ENCODE data around the gene FMNL2. TPM values are rescaled to one million over a fixed set of nuclear protein-coding genes. Genes with fewer than 3 reads are reported as not detected.
"Not testable (repeated sequence)": the region's sequence is repeated elsewhere in the genome, so short reads cannot be mapped to it uniquely, and the experiment has no call there.

The FMNL2 gene
- total and polyA plus RNA-seq, 5 donors, result 7.2 to 10.8 (median 9.4) TPM

DNA sequence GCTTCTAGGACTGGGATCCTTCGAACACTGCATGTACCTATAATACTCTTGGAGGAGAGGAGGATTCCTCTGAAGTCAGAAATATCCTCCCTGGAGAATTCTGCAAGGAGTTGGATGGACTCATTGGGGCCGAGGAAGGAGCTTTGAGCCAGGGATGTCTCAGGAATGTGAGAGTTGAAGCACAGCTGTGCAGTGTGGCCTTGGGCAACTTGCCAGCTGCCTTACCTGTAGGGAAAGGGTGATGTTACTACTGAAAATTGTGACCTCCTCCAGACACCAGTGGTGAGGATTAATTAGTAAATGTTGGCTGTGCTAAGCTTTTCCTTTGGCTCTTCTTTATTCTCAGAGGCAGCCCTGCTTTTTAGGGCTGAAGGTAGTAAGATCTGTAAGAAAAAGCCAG lies 41.4 kb downstream of the FMNL2 start:
- ATAC-seq (no peak), DNase-seq (no peak)
- no peak overlapping the region for H3K4me3 ChIP-seq (ENCODE audit: low read length)
- H3K27me3 ChIP-seq (ENCODE audit: control insufficient read depth, insufficient read depth), result no peaks in the 10 kb centered on the region
- H3K27ac ChIP-seq (ENCODE audit: low read length), result no peak overlapping the region
- no peaks in the 10 kb centered on the region for H3K9me3 ChIP-seq (ENCODE audit: control insufficient read depth, low read length)
- intact Hi-C loops (cut with DNase I), result no loop called here
- H3K4me1 ChIP-seq (ENCODE audit: control insufficient read depth, insufficient read depth, low read length), result peaks cover 1% of the 10 kb centered on the region
- 82% methylated on average over 2 of the region's 2 CpGs for WGBS

DNA sequence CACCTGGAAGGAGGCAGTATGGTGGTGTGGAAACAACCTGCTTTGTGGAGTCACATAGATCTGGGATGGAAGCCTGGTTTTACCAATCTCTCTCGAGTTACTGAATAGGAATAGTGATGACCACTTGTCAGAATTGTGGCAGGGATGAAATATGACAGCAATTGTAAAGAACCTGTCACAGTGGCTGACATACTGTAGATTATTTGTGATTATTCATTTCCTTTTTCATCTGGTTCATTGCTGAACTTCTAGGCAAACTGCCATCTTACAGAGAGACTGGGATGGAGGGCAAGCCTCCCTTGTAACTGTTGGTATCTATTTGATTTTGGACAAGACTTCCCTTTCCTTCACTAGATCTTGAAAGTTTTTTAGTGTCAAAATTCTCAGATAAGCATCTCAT lies 42.0 kb downstream of the FMNL2 start:
- ATAC-seq (no peak), DNase-seq (no peak)
- Histone ChIP-seq H3K27ac (ENCODE audit: low read length) (no peak overlapping the region), H3K27me3 (ENCODE audit: control insufficient read depth, insufficient read depth) (no peaks in the 10 kb centered on the region), H3K4me3 (ENCODE audit: low read length) (no peak overlapping the region), H3K4me1 (ENCODE audit: control insufficient read depth, insufficient read depth, low read length) (peaks cover 1% of the 10 kb centered on the region), H3K9me3 (ENCODE audit: control insufficient read depth, low read length) (no peaks in the 10 kb centered on the region)
- intact Hi-C loops (cut with DNase I), result no loop called here
- WGBS, result 91% methylated on average over 1 of the region's 1 CpG

DNA sequence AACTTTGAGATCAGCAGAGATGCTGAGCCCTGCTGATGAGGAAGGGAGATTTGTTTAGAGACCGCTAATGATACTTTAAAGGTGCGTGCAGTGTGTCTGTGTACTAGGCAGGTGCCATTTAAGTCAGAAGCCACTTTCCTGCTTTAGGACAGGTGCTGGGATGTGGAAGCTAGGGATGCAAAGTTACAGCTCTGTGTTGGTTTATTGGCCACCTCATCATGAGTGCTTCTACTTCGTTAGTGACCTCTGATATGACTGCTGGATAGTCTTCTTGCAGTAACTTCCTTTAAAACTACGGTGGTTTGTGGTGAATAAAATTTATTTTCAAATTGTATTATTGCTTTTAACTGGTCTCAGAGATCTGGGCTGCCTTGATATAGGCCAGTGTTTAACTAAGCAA lies 44.1 kb downstream of the FMNL2 start:
- Histone ChIP-seq H3K9me3 (ENCODE audit: control insufficient read depth, low read length) (no peaks in the 10 kb centered on the region), H3K4me3 (ENCODE audit: low read length) (no peak overlapping the region), H3K27me3 (ENCODE audit: control insufficient read depth, insufficient read depth) (no peaks in the 10 kb centered on the region), H3K27ac (ENCODE audit: low read length) (no peak overlapping the region), H3K4me1 (ENCODE audit: control insufficient read depth, insufficient read depth, low read length) (no peaks in the 10 kb centered on the region)
- 67% methylated on average over 4 of the region's 4 CpGs for WGBS
- ATAC-seq (no peak), DNase-seq (no peak)
- intact Hi-C loops (cut with DNase I), result no loop called here

DNA sequence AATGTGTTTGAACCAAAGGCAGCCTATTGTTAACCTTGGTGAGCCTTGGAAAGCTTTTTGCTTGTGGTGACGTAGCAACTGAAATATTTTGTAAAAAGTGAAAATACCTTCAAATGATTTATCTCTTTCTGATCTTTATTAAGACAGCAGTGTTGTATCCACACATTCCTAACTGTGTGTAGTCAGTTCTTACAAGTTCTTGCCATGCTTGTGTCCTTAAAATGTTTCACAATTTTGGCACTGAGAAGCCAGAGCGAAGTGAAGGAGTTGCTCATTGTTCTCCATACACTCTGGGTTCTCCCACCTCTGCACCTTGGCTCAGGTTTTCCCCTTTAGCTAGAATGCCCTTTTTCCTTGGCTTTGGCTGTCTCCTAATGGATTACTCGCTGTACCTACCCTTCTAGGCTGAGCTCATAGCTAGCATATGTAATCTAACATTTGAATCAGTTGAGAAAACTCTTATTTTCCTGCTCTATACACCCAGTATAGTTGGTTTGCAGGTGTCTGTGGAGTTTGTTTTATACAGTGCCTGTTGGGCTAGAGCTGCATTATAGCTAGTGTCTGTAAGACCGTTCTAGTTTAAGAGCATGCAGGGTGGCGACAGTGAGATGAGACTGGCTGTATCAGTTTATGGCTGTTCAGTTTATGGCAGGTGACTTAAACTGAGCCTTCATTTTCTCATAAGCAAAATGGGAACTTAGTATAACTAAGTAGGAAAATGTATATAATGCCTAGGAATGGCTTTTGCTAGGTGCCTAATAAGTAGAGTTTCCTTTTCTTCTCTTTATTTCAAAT lies 45.5 kb downstream of the FMNL2 start:
- intact Hi-C loops (cut with DNase I), result no loop called here
- no peak for ATAC-seq
- Histone ChIP-seq H3K27ac (ENCODE audit: low read length) (no peak overlapping the region), H3K4me1 (ENCODE audit: control insufficient read depth, insufficient read depth, low read length) (no peaks in the 10 kb centered on the region), H3K9me3 (ENCODE audit: control insufficient read depth, low read length) (no peaks in the 10 kb centered on the region), H3K27me3 (ENCODE audit: control insufficient read depth, insufficient read depth) (no peaks in the 10 kb centered on the region), H3K4me3 (ENCODE audit: low read length) (no peak overlapping the region)
- DNase-seq, result no peak
- WGBS, result 76% methylated on average over 5 of the region's 5 CpGs

DNA sequence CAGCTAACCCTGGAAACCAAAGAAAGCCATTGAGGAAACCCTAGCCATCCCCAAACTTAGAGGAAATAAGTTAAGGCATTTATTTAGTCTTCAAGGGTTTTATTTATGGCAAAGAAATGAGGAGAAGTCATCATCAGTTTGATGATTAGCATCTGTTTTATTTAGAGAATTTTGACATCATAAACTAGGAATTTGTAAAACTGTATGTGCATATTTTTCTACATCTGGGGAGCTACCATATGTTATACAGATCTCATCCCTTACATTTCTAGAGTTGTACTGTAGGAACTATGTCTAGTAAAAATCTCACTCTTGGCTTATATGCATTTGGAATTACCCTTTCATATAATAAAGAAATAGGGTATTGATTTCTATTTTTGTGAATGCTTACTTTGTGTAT lies 48.7 kb downstream of the FMNL2 start:
- Histone ChIP-seq H3K9me3 (ENCODE audit: control insufficient read depth, low read length) (no peaks in the 10 kb centered on the region), H3K27ac (ENCODE audit: low read length) (no peak overlapping the region), H3K4me1 (ENCODE audit: control insufficient read depth, insufficient read depth, low read length) (no peaks in the 10 kb centered on the region), H3K4me3 (ENCODE audit: low read length) (no peak overlapping the region), H3K27me3 (ENCODE audit: control insufficient read depth, insufficient read depth) (no peaks in the 10 kb centered on the region)
- DNase-seq, result no peak
- no peak for ATAC-seq
- intact Hi-C loops (cut with DNase I), result no loop called here

DNA sequence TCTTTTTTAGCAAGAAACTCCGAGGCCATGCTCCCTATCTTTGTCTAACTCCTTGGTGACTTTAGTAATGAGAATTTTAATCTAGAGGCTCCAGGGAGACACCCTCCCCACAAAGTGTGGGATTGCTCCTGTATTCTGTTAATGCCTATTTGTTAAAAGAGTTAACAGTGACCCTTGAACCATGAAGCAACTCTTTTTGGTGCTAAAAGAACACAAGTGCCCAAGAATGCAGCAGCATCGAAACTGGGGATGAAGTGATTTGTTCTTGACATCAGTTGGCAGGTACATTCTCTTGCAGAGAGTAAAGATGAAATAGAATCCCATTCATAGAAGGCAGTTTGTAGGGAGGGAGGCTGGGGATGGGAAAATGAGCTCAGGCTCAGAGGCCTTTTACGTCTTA lies 50.0 kb downstream of the FMNL2 start:
- no peaks in the 10 kb centered on the region for H3K4me1 ChIP-seq (ENCODE audit: control insufficient read depth, insufficient read depth, low read length)
- 74% methylated on average over 3 of the region's 3 CpGs for WGBS
- DNase-seq (no peak), ATAC-seq (no peak)
- no peaks in the 10 kb centered on the region for H3K27me3 ChIP-seq (ENCODE audit: control insufficient read depth, insufficient read depth)
- no peaks in the 10 kb centered on the region for H3K9me3 ChIP-seq (ENCODE audit: control insufficient read depth, low read length)
- H3K4me3 ChIP-seq (ENCODE audit: low read length), result no peak overlapping the region
- intact Hi-C loops (cut with DNase I), result no loop called here
- H3K27ac ChIP-seq (ENCODE audit: low read length), result no peak overlapping the region

DNA sequence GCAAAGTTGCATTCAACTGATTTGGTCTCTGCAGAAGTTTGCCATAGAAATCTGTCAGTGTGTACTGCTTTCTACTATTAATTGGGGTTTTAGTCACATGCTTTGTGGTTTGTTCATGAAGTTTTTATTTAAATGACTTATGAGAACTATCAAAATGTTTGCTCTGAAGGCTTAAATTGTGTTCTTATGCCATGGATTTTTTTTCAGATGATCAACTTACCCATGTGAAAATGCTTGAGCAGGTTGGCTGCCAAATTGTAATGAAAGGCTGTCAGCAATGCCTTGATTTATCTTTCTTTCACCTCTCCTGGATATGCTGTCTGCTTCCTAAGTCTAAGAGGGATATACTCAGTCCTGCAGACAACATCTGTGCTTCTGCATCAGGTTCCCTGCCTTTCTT lies 50.7 kb downstream of the FMNL2 start:
- DNase-seq, result no peak
- Histone ChIP-seq H3K4me1 (ENCODE audit: control insufficient read depth, insufficient read depth, low read length) (no peaks in the 10 kb centered on the region), H3K9me3 (ENCODE audit: control insufficient read depth, low read length) (no peaks in the 10 kb centered on the region), H3K4me3 (ENCODE audit: low read length) (no peak overlapping the region), H3K27ac (ENCODE audit: low read length) (no peak overlapping the region), H3K27me3 (ENCODE audit: control insufficient read depth, insufficient read depth) (no peaks in the 10 kb centered on the region)
- intact Hi-C loops (cut with DNase I), result no loop called here
- ATAC-seq, result no peak

DNA sequence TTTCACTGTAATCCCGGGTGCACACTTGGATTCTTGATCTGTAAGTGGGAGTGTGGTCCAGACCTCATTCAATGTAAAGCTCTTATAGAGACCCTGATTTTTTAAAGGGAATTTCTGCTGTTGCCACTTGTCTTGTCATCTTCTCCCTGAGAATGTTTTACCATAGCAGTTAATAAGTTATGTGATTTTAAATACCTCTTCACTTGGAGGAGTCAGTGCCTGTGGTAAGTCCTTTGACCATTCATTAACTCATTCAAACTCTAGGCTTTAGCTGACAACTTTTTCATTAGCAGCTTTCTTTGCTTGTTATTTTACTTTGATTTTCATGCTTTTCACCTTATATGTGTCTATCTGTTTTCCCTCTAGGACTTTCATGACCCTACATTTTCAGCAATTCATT lies 51.3 kb downstream of the FMNL2 start:
- intact Hi-C loops (cut with DNase I), result no loop called here
- Histone ChIP-seq H3K9me3 (ENCODE audit: control insufficient read depth, low read length) (no peaks in the 10 kb centered on the region), H3K27me3 (ENCODE audit: control insufficient read depth, insufficient read depth) (no peaks in the 10 kb centered on the region), H3K4me1 (ENCODE audit: control insufficient read depth, insufficient read depth, low read length) (no peaks in the 10 kb centered on the region), H3K27ac (ENCODE audit: low read length) (no peak overlapping the region), H3K4me3 (ENCODE audit: low read length) (no peak overlapping the region)
- DNase-seq (no peak), ATAC-seq (no peak)
- 82% methylated on average over 1 of the region's 1 CpG for WGBS

DNA sequence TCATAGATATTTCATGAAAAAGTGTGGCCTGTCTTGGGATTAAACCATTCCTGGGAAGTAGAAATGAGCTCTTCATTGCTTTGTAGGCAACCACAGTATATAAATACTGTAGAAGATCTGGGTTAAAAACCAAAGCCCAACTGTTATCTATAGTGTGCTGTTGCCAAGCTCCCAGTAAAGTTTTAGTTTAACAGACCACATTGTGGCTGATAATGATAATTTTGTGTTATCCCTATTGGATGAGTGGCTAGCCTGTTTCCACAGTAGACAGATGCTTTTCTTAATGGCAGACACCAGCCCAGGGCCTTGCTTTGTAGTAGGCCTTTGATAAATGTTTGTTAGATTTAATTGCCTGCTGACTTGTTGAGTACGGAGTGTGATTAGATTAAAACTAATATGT lies 52.1 kb downstream of the FMNL2 start:
- WGBS, result 68% methylated on average over 1 of the region's 1 CpG
- intact Hi-C loops (cut with DNase I), result no loop called here
- no peaks in the 10 kb centered on the region for H3K27me3 ChIP-seq (ENCODE audit: control insufficient read depth, insufficient read depth)
- ATAC-seq (no peak), DNase-seq (no peak)
- H3K4me3 ChIP-seq (ENCODE audit: low read length), result no peak overlapping the region
- no peak overlapping the region for H3K27ac ChIP-seq (ENCODE audit: low read length)
- H3K9me3 ChIP-seq (ENCODE audit: control insufficient read depth, low read length), result no peaks in the 10 kb centered on the region
- H3K4me1 ChIP-seq (ENCODE audit: control insufficient read depth, insufficient read depth, low read length), result no peaks in the 10 kb centered on the region

DNA sequence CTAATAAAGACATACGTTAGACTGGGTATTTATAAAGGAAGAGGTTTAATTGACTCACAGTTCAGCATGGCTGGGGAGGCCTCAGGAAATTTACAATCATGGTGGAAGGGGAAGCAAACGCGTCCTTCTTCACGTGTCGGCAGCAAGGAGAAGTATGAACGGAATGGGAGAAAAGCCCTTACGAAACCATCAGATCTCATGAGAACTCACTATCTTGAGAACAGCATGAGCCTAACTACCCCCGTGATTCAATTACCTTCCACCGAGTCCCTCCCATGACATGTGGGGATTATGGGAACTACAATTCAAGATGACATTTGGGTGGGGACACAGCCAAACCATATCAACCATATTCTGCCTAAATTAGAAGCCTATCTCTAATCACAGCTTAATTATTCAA lies 53.3 kb downstream of the FMNL2 start:
- H3K27ac ChIP-seq (ENCODE audit: low read length); DNase-seq; H3K9me3 ChIP-seq (ENCODE audit: control insufficient read depth, low read length); intact Hi-C loops (cut with DNase I); H3K4me1 ChIP-seq (ENCODE audit: control insufficient read depth, insufficient read depth, low read length); ATAC-seq; H3K27me3 ChIP-seq (ENCODE audit: control insufficient read depth, insufficient read depth); H3K4me3 ChIP-seq (ENCODE audit: low read length): not testable (repeated sequence)
- WGBS, result 87% methylated on average over 9 of the region's 9 CpGs

DNA sequence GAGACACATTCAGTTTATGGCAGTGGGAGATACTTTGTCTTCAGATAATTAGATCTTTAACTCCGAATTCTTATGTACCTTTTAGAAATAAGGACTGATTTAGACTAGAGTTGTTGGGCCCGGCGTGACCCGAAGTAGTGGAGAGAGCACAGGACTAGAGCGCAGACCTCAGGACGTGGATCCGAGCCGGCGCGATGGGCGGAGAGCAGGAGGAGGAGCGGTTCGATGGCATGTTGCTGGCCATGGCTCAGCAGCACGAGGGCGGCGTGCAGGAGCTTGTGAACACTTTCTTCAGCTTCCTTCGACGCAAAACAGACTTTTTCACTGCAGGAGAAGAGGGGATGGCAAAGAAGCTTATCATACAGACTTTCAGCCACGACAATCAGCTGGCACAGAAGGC lies 54.5 kb downstream of the FMNL2 start:
- H3K9me3 ChIP-seq (ENCODE audit: control insufficient read depth, low read length), result no peaks in the 10 kb centered on the region
- H3K4me1 ChIP-seq (ENCODE audit: control insufficient read depth, insufficient read depth, low read length), result no peaks in the 10 kb centered on the region
- 97% methylated on average over 19 of the region's 19 CpGs for WGBS
- no peak for ATAC-seq
- DNase-seq, result no peak
- no peak overlapping the region for H3K27ac ChIP-seq (ENCODE audit: low read length)
- H3K4me3 ChIP-seq (ENCODE audit: low read length), result no peak overlapping the region
- no peaks in the 10 kb centered on the region for H3K27me3 ChIP-seq (ENCODE audit: control insufficient read depth, insufficient read depth)
- intact Hi-C loops (cut with DNase I), result no loop called here

DNA sequence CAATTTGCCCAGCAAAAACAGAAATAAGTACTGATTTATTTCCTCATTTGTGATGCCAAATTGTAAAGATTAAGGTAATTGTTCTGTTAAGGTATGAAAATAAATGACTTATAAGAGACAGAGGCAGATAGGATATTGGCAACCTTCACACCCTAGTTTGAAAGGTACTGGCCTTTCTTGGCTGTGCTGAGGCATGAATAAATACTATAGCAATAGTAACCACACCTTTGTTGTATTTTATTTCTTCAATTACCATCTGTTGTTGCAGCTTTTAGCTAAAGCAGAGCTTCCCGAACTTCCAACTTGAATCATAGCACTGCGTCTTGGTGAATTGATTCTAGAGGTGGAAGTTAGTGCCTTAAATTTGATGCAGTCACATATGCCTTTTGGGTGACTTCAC lies 55.9 kb downstream of the FMNL2 start:
- over 99% methylated on average over 2 of the region's 2 CpGs for WGBS
- ATAC-seq, result no peak
- intact Hi-C loops (cut with DNase I), result no loop called here

More for the DNA sequence above, 55.9 kb downstream of the FMNL2 start:
- Histone ChIP-seq H3K27ac (ENCODE audit: low read length) (no peak overlapping the region), H3K27me3 (ENCODE audit: control insufficient read depth, insufficient read depth) (no peaks in the 10 kb centered on the region), H3K4me1 (ENCODE audit: control insufficient read depth, insufficient read depth, low read length) (peaks cover 2% of the 10 kb centered on the region), H3K9me3 (ENCODE audit: control insufficient read depth, low read length) (no peaks in the 10 kb centered on the region), H3K4me3 (ENCODE audit: low read length) (no peak overlapping the region)
- DNase-seq, result no peak

Measured in right cardiac atrium (tissue), 5 donors.